K562 (cell line): Measurements from ENCODE around the gene LTBP1. TPM values are rescaled to one million over a fixed set of nuclear protein-coding genes. Genes with fewer than 3 reads are reported as not detected.

Experiments used
- ASH1L ChIP-seq: fragments of 450-650 bp; IDR thresholded peaks from 2 replicates; pipeline ENCODE4 v1.6.1; 2018; ENCODE audit warnings: borderline replicate concordance, mild to moderate bottlenecking, low read depth; ENCODE audit not compliant: partially characterized antibody
- RBM14 ChIP-seq: fragments of 200-400 bp; formaldehyde crosslinking; IDR thresholded peaks from 2 replicates; pipeline ENCODE4 v1.6.1; 2018; ENCODE audit warnings: low read depth, mild to moderate bottlenecking, low read length, moderate library complexity, borderline replicate concordance; ENCODE audit not compliant: insufficient read depth
- SRF ChIP-seq, 2 experiments: fragments of 250-450, 450-650 bp in 1 of 2; sonication (Bioruptor Pico) in 1 of 2; sonication (generic) in 1 of 2; formaldehyde crosslinking; IDR thresholded peaks; 2 replicates each; pipeline versions ENCODE4 v1.5.0 to v1.5.1; 2020 to 2022; ENCODE audit warnings: mild to moderate bottlenecking in 1 of 2, missing genetic modification reagents in 1 of 2
- TEAD1 ChIP-seq, 2 experiments: fragments of 450-650 bp in 1 of 2; sonication (generic) in 1 of 2; formaldehyde crosslinking; IDR thresholded peaks; 2 replicates each; pipeline versions ENCODE4 v1.4.0 to v1.8.0; 2020 to 2022; ENCODE audit warnings: mild to moderate bottlenecking in 2 of 2, missing genetic modification reagents in 1 of 2
- polyA plus RNA-seq, 8 experiments: library from polyadenylated mRNA; depleted of rRNA in 4 of 8; stranded (reverse) in 5 of 8; unstranded in 3 of 8; fragments of >200 nt; fragmentation: Nextera tagmentation in 2 of 8; fragmentation: Illumina TruSeq in 1 of 8; extraction: Ambion mirVana in 2 of 8; extraction: Trizol in 1 of 8; gene quantifications; 2 replicates each; pipeline versions ENCODE4 v1.2.1 to v1.2.3, GENCODE V29; 2011 to 2014; ENCODE audit warnings: inconsistent platforms in 1 of 8, missing spikeins in 1 of 8
- total RNA-seq, 7 experiments: library from RNA; depleted of rRNA in 6 of 7; stranded (reverse); fragments of >200 nt in 6 of 7; fragmentation: Illumina TruSeq in 2 of 7; extraction: Trizol in 2 of 7; gene quantifications; 2 replicates each; pipeline versions ENCODE4 v1.2.1 to v1.2.3, GENCODE V29; 2011 to 2021; ENCODE audit warnings: low replicate concordance in 1 of 7
- TF ChIP-seq, protein P1 (sequence below), 3 experiments: fragments of 200-800 bp in 1 of 3; fragments of 250-450 bp in 1 of 3; fragments of 450-650 bp in 1 of 3; sonication (Bioruptor Pico) in 1 of 3; sonication (Bioruptor generic) in 1 of 3; formaldehyde crosslinking in 1 of 3; IDR thresholded peaks; 2 replicates each; pipeline versions ENCODE4 v1.6.1 to v1.8.0; 2016 to 2022; ENCODE audit warnings: mild to moderate bottlenecking in 2 of 3, missing genetic modification characterization in 2 of 3, missing compliant biosample characterization in 1 of 3, moderate library complexity in 1 of 3

LTBP1 gene
- total and polyA plus RNA-seq, 9 of the 15 experiments (the other 6 are each of a cell fraction or from before 2014, with no cell fraction given): 3.6 to 16.4 (median 8.5) TPM

DNA sequence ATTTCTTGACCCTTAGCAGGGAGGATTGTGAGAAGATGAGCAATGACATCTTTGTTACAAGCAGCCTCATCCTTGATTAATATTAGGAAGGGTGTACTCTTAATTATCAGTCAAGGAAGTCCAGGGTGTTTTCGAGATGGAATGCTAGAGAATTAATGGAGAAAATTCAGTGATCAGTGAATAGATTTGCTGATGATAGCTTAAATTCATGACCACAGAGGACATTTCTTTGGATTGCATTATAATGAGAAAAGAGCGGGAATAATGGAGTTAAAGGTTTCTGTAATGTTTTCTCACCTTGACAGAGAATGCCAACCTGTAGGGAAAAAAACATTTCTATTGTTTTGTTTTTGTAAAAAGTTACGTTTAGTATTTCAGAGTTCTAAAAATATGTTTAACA is 249.9 kb downstream of the LTBP1 start (continued):
- TF ChIP-seq, protein P1, sequence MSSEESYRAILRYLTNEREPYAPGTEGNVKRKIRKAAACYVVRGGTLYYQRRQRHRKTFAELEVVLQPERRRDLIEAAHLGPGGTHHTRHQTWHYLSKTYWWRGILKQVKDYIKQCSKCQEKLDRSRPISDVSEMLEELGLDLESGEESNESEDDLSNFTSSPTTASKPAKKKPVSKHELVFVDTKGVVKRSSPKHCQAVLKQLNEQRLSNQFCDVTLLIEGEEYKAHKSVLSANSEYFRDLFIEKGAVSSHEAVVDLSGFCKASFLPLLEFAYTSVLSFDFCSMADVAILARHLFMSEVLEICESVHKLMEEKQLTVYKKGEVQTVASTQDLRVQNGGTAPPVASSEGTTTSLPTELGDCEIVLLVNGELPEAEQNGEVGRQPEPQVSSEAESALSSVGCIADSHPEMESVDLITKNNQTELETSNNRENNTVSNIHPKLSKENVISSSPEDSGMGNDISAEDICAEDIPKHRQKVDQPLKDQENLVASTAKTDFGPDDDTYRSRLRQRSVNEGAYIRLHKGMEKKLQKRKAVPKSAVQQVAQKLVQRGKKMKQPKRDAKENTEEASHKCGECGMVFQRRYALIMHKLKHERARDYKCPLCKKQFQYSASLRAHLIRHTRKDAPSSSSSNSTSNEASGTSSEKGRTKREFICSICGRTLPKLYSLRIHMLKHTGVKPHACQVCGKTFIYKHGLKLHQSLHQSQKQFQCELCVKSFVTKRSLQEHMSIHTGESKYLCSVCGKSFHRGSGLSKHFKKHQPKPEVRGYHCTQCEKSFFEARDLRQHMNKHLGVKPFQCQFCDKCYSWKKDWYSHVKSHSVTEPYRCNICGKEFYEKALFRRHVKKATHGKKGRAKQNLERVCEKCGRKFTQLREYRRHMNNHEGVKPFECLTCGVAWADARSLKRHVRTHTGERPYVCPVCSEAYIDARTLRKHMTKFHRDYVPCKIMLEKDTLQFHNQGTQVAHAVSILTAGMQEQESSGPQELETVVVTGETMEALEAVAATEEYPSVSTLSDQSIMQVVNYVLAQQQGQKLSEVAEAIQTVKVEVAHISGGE (CRISPR knock-in tag; IDR thresholded peaks at IDR 0.05): no peak
- no peak for TF ChIP-seq ASH1L
- no peak for TF ChIP-seq TEAD1 (CRISPR knock-in tag; IDR thresholded peaks at IDR 0.05)
- no peak for TF ChIP-seq RBM14
- no peak for TF ChIP-seq SRF (CRISPR knock-in tag; IDR thresholded peaks at IDR 0.05)
